Pancreas (tissue), 10 donors: ENCODE data around the gene GRM5. TPM values are rescaled to one million over a fixed set of nuclear protein-coding genes. Genes with fewer than 3 reads are reported as not detected.

Experiments used
- ATAC-seq, 4 donors: fragments of 200-7000 bp; cut with Tn5 transposase; one replicate each; pipeline versions ENCODE4 v1.8.0 to v1.9.1; 2020; ENCODE audit warnings: mild to moderate bottlenecking in 4 of 4, moderate library complexity in 4 of 4
- DNase-seq, 6 donors: peaks; one replicate each; pipeline ENCODE4 v3.0.0-alpha.2; 2020
- FAIRE-seq: peaks from 2 replicates; lab custom pipeline; 2012; peaks lifted over from hg19 to GRCh38; lab: Jason Lieb, UNC
- H3K27ac ChIP-seq, 4 donors: fragments of 200-600 bp; sonication (generic); 1 replicate in 3 of 4; 2 replicates in 1 of 4; pipeline versions ENCODE4 v1.5.0 to v1.8.0; 2020
- H3K27me3 ChIP-seq, 4 donors: fragments of 200-600 bp; one replicate each; pipeline ENCODE4 v1.8.0; 2021
- H3K36me3 ChIP-seq, 3 donors: fragments of 200-600 bp; sonication (generic) in 1 of 3; one replicate each; pipeline versions ENCODE4 v1.5.0 to v1.8.0; 2020 to 2021
- H3K4me1 ChIP-seq, 3 donors: fragments of 200-600 bp; one replicate each; pipeline ENCODE4 v1.8.0; 2021
- H3K4me3 ChIP-seq, 4 donors: fragments of 200-600 bp; sonication (generic) in 2 of 4; one replicate each; pipeline versions ENCODE4 v1.5.0 to v1.8.0; 2020 to 2021
- H3K9me3 ChIP-seq, 4 donors: fragments of 200-600 bp; one replicate each; pipeline ENCODE4 v1.8.0; 2021
- CTCF ChIP-seq, 4 donors: fragments of 200-600 bp; sonication (generic) in 3 of 4; IDR thresholded peaks; one replicate each; pipeline versions ENCODE4 v1.5.0 to v1.8.0; 2021; ENCODE audit warnings: antibody characterized with exemption in 4 of 4
- WGBS, 2 donors: extraction: QIAGEN DNeasy Blood & Tissue Kit; methylation state at CpG; one replicate each; pipeline ENCODE4 v1.1.7; 2013; 5-methylcytosine and 5-hydroxymethylcytosine counted together
- intact Hi-C, 3 donors: fragments of 100-400 bp; cut with DNase I; formaldehyde crosslinking; loops; one replicate each; pipeline versions ENCODE4 v1.11.1 to v1.14.2; 2022
- polyA plus RNA-seq, 2 donors: library from polyadenylated mRNA; stranded (reverse); fragments of 200-250 nt; gene quantifications; one replicate each; pipeline ENCODE4 v1.2.3, GENCODE V29; 2013
- total RNA-seq, 6 donors: library from RNA; stranded (reverse); fragmentation: NEBNext Ultra II Directional in 4 of 6; extraction: Animal tissue kit (Norgen Biotek cat#: 25700) in 4 of 6; gene quantifications; one replicate each; pipeline versions ENCODE4 v1.2.1 to v1.2.4, GENCODE V29; 2021 to 2023
- donor health status: healthy with polysubstance abuse.
- donor health status: DM: no; HTN: no; CAD: no; lungs with moderate emphysema.
- donor health status: DM: no; HTN: no; CAD: no.
- donor health status: control.
- donor health status: control.
- donor health status: Bipolar disorder and iron deficiency.
- donor health status: DM: yes; HTN: yes; CAD: no.
- donor health status: DM: no; HTN: no; CAD: no.
- donor health status: DM: no; HTN: no; CAD: no.
- donor health status: DM: yes; HTN: yes; CAD: no.

The GRM5 gene
- total and polyA plus RNA-seq, 8 donors, result 0.02 to 0.06 (median 0.06) TPM; not detected in 5

- no peaks in the 10 kb centered on the region for H3K9me3 ChIP-seq
- no peak overlapping the region for H3K4me3 ChIP-seq
- H3K4me1 ChIP-seq, result no peaks in the 10 kb centered on the region
- H3K27me3 ChIP-seq, result no peaks in the 10 kb centered on the region
- DNase-seq (no peak), ATAC-seq (no peak), FAIRE-seq (no peak)
- intact Hi-C loops, result no loop called here
- no peaks in the 10 kb centered on the region for H3K36me3 ChIP-seq
- 0% methylated on average over 1 of the region's 1 CpG for WGBS, 2 donors
- H3K27ac ChIP-seq, result no peak overlapping the region
- no peak for TF ChIP-seq CTCF (IDR thresholded peaks at IDR 0.05)
Measured at GRCh38 chr11:88623531-88623930, 442.3 kb downstream of the GRM5 start.

GRCh38 chr11:88620568-88621130 is 445.1 kb downstream of the GRM5 start:
- TF ChIP-seq CTCF (IDR thresholded peaks at IDR 0.05), result no peak
- no peak overlapping the region for H3K4me3 ChIP-seq
- H3K27ac ChIP-seq, result no peak overlapping the region
- no peak for ATAC-seq
- no peaks in the 10 kb centered on the region for H3K36me3 ChIP-seq
- no peak for FAIRE-seq
- no peaks in the 10 kb centered on the region for H3K4me1 ChIP-seq
- intact Hi-C loops, result no loop called here
- H3K27me3 ChIP-seq, result no peaks in the 10 kb centered on the region
- no peak for DNase-seq
- WGBS, 2 donors, result 16 to 27% methylated on average over 2 of the region's 2 CpGs
- no peaks in the 10 kb centered on the region for H3K9me3 ChIP-seq

- no peaks in the 10 kb centered on the region for H3K27me3 ChIP-seq
- no peaks in the 10 kb centered on the region for H3K36me3 ChIP-seq
- DNase-seq, result no peak
- ATAC-seq, result no peak
- no peak for TF ChIP-seq CTCF (IDR thresholded peaks at IDR 0.05)
- no peak overlapping the region for H3K27ac ChIP-seq
- no peak for FAIRE-seq
- H3K4me1 ChIP-seq, result no peaks in the 10 kb centered on the region
- H3K4me3 ChIP-seq, result no peak overlapping the region
- no peaks in the 10 kb centered on the region for H3K9me3 ChIP-seq
- intact Hi-C loops, result no loop called here
Measured at GRCh38 chr11:88619656-88620385, 446.0 kb downstream of the GRM5 start.

- no peak for ATAC-seq
- H3K4me3 ChIP-seq, result no peak overlapping the region
- H3K27me3 ChIP-seq, result no peaks in the 10 kb centered on the region
- H3K36me3 ChIP-seq, result no peaks in the 10 kb centered on the region
- FAIRE-seq, result no peak
- TF ChIP-seq CTCF (IDR thresholded peaks at IDR 0.05), result no peak
- no peak overlapping the region for H3K27ac ChIP-seq
- intact Hi-C loops, result no loop called here
- DNase-seq, result no peak
- no peaks in the 10 kb centered on the region for H3K9me3 ChIP-seq
- H3K4me1 ChIP-seq, result no peaks in the 10 kb centered on the region
- 77 to 78% methylated on average over 1 of the region's 1 CpG for WGBS, 2 donors
Measured at GRCh38 chr11:88619071-88619425, 446.7 kb downstream of the GRM5 start.
